GM12892 (cell line): ENCODE results near the gene SLC35D2.

Experiments used
- POLR2AphosphoS5 ChIP-seq: IDR thresholded peaks from 2 replicates; pipeline ENCODE4 v1.6.1; 2011; ENCODE audit warnings: low read depth, low read length, control low read depth
- TAF1 ChIP-seq: IDR thresholded peaks from 2 replicates; pipeline ENCODE4 v1.6.1; 2011; ENCODE audit warnings: low read depth, mild to moderate bottlenecking, control low read depth, low read length, borderline replicate concordance

DNA sequence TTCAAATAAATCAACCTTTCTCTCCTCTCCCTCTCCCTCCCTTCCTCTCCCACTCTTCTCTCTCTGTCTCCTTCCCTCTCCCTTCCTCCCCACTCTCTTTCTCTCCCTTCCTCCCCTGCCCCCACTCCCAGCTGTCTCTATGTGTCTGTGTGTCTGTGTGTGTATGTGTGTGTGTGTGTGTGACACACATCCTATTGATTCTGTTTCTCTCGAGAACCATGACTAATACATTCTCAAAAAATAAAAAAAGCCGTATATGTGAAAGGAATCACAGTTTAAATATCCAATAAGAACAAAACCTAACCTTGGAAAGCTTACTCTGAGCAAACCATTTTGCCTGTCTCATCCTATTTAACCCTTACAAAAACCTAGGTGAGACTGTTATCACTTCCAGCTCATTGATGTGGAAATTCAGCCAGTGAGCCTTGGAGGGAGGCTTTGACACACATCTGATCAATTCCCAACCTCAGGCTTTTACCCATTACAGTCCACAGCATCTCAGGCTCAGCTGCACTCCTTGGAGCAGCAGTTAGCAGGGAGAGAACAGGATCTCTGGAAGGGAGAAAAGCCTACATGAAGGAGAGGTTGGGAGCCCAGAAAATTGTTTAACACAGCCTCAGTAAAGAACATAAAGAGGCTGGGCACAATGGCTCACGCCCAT, 89.9 kb downstream of the SLC35D2 start:
- TF ChIP-seq POLR2AphosphoS5 (no peak), TAF1 (no peak)
